BJ (cell line): Measurements from ENCODE around the gene TSN. TPM values are rescaled to one million over a fixed set of nuclear protein-coding genes. Genes with fewer than 3 reads are reported as not detected.

Source experiments
- CTCF ChIA-PET: fragments of 350-600 bp; formaldehyde crosslinking; extraction: SDS; loops from one replicate; lab custom pipeline; 2021; ENCODE audit warnings: antibody characterized with exemption, inconsistent platforms; lab: Yijun Ruan, JAX
- POLR2A ChIA-PET: fragments of 300-600 bp; sonication (Branson Sonifier 250); formaldehyde crosslinking; extraction: SDS; loops from one replicate; lab custom pipeline; 2021; ENCODE audit warnings: antibody characterized with exemption; lab: Charles Lee
- DNase-seq: peaks from one replicate; pipeline ENCODE4 v3.0.0-alpha.2; 2011; ENCODE audit warnings: low read depth
- H3K27me3 ChIP-seq: 2 replicates; pipeline ENCODE4 v1.6.0; 2011; ENCODE audit warnings: low read length; ENCODE audit not compliant: control insufficient read depth, insufficient read depth
- H3K36me3 ChIP-seq: 2 replicates; pipeline ENCODE4 v1.5.1; 2011; ENCODE audit warnings: low read length; ENCODE audit not compliant: control insufficient read depth, insufficient read depth
- H3K4me3 ChIP-seq: 2 replicates; pipeline ENCODE4 v1.5.1; 2011; ENCODE audit warnings: low read depth, mild to moderate bottlenecking, control low read depth, low read length
- polyA plus RNA-seq: library from polyadenylated mRNA; depleted of rRNA; stranded (reverse); fragments of >200 nt; gene quantifications from 2 replicates; pipeline ENCODE4 v1.2.3, GENCODE V29; 2011
- TF ChIP-seq, protein P1 (sequence below): IDR thresholded peaks from 2 replicates; pipeline ENCODE4 v1.5.1; 2011; ENCODE audit warnings: low read depth, mild to moderate bottlenecking, control low read depth, inconsistent platforms, low read length, moderate library complexity; ENCODE audit not compliant: insufficient read depth

TSN gene
- polyA plus RNA-seq, 1 experiment = 41.6 TPM

DNA sequence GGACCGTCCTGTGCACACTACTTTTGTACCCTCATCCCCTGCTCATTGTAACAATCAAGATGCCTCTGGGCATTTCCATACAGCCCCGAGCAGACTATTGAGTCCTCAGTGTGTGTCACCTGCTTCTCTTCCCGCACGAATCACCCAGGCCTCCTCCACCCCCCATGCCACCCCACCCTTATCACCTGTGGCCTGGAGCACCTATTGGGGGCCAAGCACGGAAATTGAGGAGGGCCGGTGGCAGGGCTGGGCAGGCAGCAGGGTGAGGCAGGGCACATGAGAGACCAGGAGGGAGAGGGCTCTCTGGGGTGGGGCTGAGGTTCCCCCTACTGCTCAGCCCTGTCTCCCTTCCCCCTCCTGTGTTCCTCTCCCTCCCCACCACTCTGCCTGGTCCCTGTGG is 14.5 kb upstream of the TSN start:
- TF ChIP-seq, protein P1, sequence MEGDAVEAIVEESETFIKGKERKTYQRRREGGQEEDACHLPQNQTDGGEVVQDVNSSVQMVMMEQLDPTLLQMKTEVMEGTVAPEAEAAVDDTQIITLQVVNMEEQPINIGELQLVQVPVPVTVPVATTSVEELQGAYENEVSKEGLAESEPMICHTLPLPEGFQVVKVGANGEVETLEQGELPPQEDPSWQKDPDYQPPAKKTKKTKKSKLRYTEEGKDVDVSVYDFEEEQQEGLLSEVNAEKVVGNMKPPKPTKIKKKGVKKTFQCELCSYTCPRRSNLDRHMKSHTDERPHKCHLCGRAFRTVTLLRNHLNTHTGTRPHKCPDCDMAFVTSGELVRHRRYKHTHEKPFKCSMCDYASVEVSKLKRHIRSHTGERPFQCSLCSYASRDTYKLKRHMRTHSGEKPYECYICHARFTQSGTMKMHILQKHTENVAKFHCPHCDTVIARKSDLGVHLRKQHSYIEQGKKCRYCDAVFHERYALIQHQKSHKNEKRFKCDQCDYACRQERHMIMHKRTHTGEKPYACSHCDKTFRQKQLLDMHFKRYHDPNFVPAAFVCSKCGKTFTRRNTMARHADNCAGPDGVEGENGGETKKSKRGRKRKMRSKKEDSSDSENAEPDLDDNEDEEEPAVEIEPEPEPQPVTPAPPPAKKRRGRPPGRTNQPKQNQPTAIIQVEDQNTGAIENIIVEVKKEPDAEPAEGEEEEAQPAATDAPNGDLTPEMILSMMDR = no peak
- H3K27me3 ChIP-seq = no peaks in the 10 kb centered on the region; the same call in 1 of the 2 replicates
- CTCF ChIA-PET = interaction anchor here (1.0 kb wide), 1 partner anchor 22 kb away, joined by 3 read pairs; no protein-coding TSS in a partner anchor
- H3K36me3 ChIP-seq = no peaks in the 10 kb centered on the region
- H3K4me3 ChIP-seq = no peak overlapping the region
- POLR2A ChIA-PET = no interaction called here
- DNase-seq = no peak

DNA sequence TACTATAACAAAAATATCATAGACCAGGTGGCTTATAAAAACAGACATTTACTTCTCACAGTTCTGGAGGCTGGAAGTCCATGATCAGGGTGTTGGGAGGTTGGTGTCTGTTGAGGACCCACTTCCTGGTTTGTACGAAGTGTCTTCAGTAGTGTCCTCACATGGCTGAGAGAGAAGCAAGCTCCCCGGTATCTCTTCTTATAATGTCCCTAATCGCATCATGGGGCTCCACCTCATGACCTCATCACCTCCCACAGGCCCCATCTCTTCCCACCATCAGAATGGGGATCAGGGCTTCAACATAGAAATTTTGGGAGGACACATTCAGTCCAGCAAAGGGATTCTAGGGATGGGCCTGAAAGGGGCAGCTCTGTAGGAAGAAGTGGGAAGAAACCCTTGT is 14.0 kb upstream of the TSN start:
- Histone ChIP-seq H3K27me3 (no peaks in the 10 kb centered on the region; the same call in 1 of the 2 replicates), H3K36me3 (no peaks in the 10 kb centered on the region), H3K4me3 (no peak overlapping the region)
- TF ChIP-seq, protein P1 = no peak
- CTCF ChIA-PET = no interaction called here
- POLR2A ChIA-PET = no interaction called here
- no peak for DNase-seq

DNA sequence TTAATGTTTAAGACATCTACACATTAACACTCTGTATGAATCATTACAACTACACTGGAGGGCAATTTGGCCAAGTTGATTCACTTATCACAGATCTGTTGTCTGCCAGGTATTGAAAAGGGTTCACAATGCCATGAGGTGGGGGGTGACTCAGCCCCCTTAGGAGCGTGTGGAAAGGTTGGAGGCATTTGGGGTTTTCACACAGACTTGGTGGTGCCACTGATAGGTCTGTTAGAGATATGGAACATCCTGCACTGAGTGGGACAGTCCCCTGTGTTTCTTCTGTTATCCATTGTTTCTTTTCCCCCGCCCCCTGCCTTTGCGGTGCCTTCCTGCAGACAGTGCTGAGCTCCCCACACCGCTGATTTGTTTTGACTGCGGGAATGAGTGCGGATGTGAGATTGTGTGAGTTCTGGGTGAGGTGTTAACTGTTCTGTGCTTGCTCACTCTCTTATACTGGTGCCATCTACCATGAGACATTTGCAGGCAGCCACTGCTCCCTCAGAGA is 9.3 kb upstream of the TSN start:
- POLR2A ChIA-PET = no interaction called here
- no peaks in the 10 kb centered on the region for H3K27me3 ChIP-seq
- TF ChIP-seq, protein P1 = no peak
- DNase-seq = no peak
- no peak overlapping the region for H3K4me3 ChIP-seq
- no peaks in the 10 kb centered on the region for H3K36me3 ChIP-seq
- CTCF ChIA-PET = no interaction called here

DNA sequence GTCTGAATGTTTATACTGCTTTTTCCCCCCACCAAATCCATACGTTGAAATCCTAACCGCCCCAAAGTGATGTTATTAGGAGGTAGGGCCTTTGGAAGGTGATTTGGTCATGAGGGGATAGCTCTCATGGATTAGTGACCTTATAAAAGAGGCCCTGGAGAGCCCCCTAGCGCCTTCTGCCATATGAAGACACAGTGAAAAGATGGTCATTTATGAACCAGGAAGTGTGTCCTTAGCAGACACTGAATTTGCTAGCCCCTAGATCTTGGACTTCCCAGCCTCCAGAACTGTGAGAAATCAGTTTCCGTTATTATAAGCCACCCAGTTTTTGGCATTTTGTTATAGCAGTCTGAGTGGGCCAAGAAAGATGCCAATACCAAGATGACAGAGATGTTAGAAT is 7.2 kb upstream of the TSN start:
- ChIA-PET CTCF (interaction anchor here (0.8 to 1.2 kb wide), 5 partner anchors 9 to 671 kb away, joined by 3 to 5 read pairs (median 4); no protein-coding TSS in a partner anchor), POLR2A (no interaction called here)
- DNase-seq = no peak
- H3K36me3 ChIP-seq = no peaks in the 10 kb centered on the region
- H3K27me3 ChIP-seq = no peaks in the 10 kb centered on the region
- no peak overlapping the region for H3K4me3 ChIP-seq
- TF ChIP-seq, protein P1 = peak; percentile 60

DNA sequence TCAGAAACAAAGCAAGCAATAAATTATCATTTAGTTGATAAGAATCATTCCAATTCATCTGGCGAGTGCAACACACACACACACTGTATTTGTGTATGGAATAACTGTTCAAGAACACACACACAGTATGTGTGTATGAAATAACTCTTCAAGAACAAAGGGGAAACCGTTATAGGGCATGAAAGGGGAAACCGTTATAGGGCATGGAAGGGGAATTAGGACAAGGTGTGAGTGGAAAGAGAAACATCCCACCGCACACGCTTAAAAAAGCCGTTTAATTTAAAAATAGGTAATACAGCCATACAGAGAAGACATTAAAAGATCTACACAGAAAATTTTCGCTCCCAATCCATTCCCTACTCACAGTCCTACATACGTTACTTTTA is 607 bp upstream of the TSN start:
- POLR2A ChIA-PET = no interaction called here
- DNase-seq = no peak
- TF ChIP-seq, protein P1 = no peak
- peaks cover 3% of the 10 kb centered on the region; the same call in 1 of the 2 replicates for H3K36me3 ChIP-seq
- H3K27me3 ChIP-seq = no peaks in the 10 kb centered on the region
- peak overlapping the region; percentile 95 for H3K4me3 ChIP-seq
- CTCF ChIA-PET = no interaction called here
